ENCODE data around the gene DEGS1. TPM values are rescaled to one million over a fixed set of nuclear protein-coding genes. Genes with fewer than 3 reads are reported as not detected.
A peak's percentile ranks its signal among the peaks of the same experiment; 100 is the strongest.

The DEGS1 gene
- total and polyA plus RNA-seq, 2 experiments from 2014 or later = 45.7 to 67.9 TPM

- TF ChIP-seq ZNF462 (CRISPR knock-in tag; IDR thresholded peaks at IDR 0.05) = no peak
- TF ChIP-seq EZH2phosphoT487 (IDR thresholded peaks at IDR 0.05; ENCODE audit: unreplicated experiment) = no peak
- no peak for TF ChIP-seq POLR2AphosphoS5 (IDR thresholded peaks at IDR 0.05; ENCODE audit: low read depth)
These were observed 19.7 kb upstream of the DEGS1 start (continued) for GRCh38 chr1:224163311-224163710.

DNA sequence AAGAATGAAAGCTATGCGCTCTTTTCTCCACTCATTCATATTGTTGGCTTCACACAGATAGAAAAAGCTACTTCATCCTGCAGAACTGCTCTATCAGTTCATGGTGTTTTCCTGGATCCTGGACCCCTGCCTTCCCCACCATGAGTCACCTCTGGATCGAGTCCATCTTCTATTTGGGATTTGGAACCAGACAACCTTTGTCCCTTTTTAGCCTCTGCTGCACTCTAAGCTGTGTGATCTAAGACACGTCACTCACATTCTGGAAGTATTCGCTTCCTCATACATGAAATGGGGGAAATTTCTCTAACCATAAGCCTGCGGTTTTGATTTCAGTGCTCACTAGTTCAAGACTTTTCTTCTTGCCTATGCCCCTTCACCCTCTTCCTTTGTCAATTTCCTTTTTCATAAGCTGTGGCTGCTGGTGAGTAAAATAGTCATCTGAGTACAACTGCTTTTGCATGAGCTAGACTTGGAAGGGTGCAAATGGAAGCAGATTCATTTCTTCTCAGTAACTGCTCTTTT lies 14.1 kb upstream of the DEGS1 start:
- no peaks in the 10 kb centered on the region for H4K20me1 ChIP-seq (replicated peaks; ENCODE audit: insufficient read depth)
- DNase-seq (ENCODE audit: low spot score) (no peak), ATAC-seq (no peak)
- no peaks in the 10 kb centered on the region for H3K27me3 ChIP-seq (ENCODE audit: insufficient read depth)
- peaks cover 8% of the 10 kb centered on the region for H3K36me3 Mint-ChIP-seq (ENCODE audit: low read depth)
- H3K4me3 ChIP-seq = no peak overlapping the region
- H3K27me3 Mint-ChIP-seq (ENCODE audit: insufficient read depth, low read depth, poor library complexity) = peaks cover 10% of the 10 kb centered on the region
- peaks cover 7% of the 10 kb centered on the region for H3K9me3 Mint-ChIP-seq
- no peak overlapping the region for H3K4me3 Mint-ChIP-seq
- no peak overlapping the region for H3K4me2 ChIP-seq
- H3K4me1 ChIP-seq (ENCODE audit: insufficient read depth) = peaks cover 18% of the 10 kb centered on the region
- H2AFZ ChIP-seq = peak overlapping the region; percentile 86
- no peaks in the 10 kb centered on the region for H3K36me3 ChIP-seq (ENCODE audit: insufficient read depth)
- H3K27ac ChIP-seq (ENCODE audit: low read depth) = no peak overlapping the region
- no peaks in the 10 kb centered on the region for H3K9me2 ChIP-seq (ENCODE audit: insufficient read depth)
- peaks cover 25% of the 10 kb centered on the region for H3K4me1 Mint-ChIP-seq
- H3F3A ChIP-seq (replicated peaks; ENCODE audit: low read depth) = peaks cover 5% of the 10 kb centered on the region
- H3K79me2 ChIP-seq (replicated peaks; ENCODE audit: insufficient read depth) = no peaks in the 10 kb centered on the region
- no peak overlapping the region for H3K27ac Mint-ChIP-seq
- TF ChIP-seq ZNF114 (CRISPR knock-in tag; IDR thresholded peaks at IDR 0.05) = no peak
- TF ChIP-seq ZNF462 (CRISPR knock-in tag; IDR thresholded peaks at IDR 0.05) = no peak
- TF ChIP-seq EZH2phosphoT487 (IDR thresholded peaks at IDR 0.05; ENCODE audit: unreplicated experiment) = no peak
- no peak for TF ChIP-seq POLR2AphosphoS5 (IDR thresholded peaks at IDR 0.05; ENCODE audit: low read depth)
- no peak for TF ChIP-seq REST (IDR thresholded peaks at IDR 0.05; ENCODE audit: unreplicated experiment)

Data from GM23338 (cell line).